ENCODE measurements around the gene TBATA. TPM values are rescaled to one million over a fixed set of nuclear protein-coding genes. Genes with fewer than 3 reads are reported as not detected.
A peak's percentile ranks its signal among the peaks of the same experiment; 100 is the strongest.

TBATA gene
- total RNA-seq, 1 donor from 2014 or later: not detected

GRCh38 chr10:70780370-70780760 is 4.8 kb downstream of the TBATA start:
- no peak for DNase-seq (ENCODE audit: low spot score)
- Mint-ChIP-seq H3K27me3 (ENCODE audit: unreplicated experiment) (peaks cover 10% of the 10 kb centered on the region), H3K9me3 (ENCODE audit: unreplicated experiment) (no peaks in the 10 kb centered on the region), H3K27ac (ENCODE audit: unreplicated experiment) (peak overlapping the region; percentile 54), H3K4me1 (ENCODE audit: unreplicated experiment) (peaks cover 10% of the 10 kb centered on the region), H3K4me3 (ENCODE audit: unreplicated experiment) (no peak overlapping the region), H3K36me3 (ENCODE audit: low read depth, unreplicated experiment) (peaks cover 7% of the 10 kb centered on the region)
- TF ChIP-seq CTCF (IDR thresholded peaks at IDR 0.05; ENCODE audit: unreplicated experiment): no peak

- peaks cover 10% of the 10 kb centered on the region for H3K27me3 Mint-ChIP-seq (ENCODE audit: unreplicated experiment)
- no peak for DNase-seq (ENCODE audit: low spot score)
- H3K36me3 Mint-ChIP-seq (ENCODE audit: low read depth, unreplicated experiment): peaks cover 7% of the 10 kb centered on the region
- H3K4me3 Mint-ChIP-seq (ENCODE audit: unreplicated experiment): no peak overlapping the region
- H3K9me3 Mint-ChIP-seq (ENCODE audit: unreplicated experiment): no peaks in the 10 kb centered on the region
- no peak overlapping the region for H3K27ac Mint-ChIP-seq (ENCODE audit: unreplicated experiment)
- H3K4me1 Mint-ChIP-seq (ENCODE audit: unreplicated experiment): peaks cover 12% of the 10 kb centered on the region
- TF ChIP-seq CTCF (IDR thresholded peaks at IDR 0.05; ENCODE audit: unreplicated experiment): no peak
These were observed 5.4 kb downstream of the TBATA start for GRCh38 chr10:70779511-70780369.

DNA sequence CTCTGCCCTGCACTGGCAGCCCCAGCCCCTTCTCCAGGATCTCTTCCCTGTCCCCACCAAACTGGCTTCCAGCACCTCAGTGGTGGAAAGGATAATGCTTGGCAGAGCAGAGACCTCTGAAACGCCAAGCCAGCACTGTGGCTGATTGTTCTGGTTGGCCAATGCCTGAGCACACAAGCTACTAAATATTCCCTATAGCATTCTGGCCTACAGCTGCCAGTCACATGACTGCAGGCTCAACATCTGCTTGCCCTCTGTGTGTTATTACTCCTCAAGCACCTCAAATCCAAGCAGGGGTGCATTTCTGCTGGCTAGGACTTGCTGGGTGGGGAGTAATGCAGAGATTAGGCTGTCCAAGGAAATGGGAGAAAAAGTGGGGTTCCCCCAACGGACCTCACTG is 6.1 kb downstream of the TBATA start:
- Mint-ChIP-seq H3K9me3 (ENCODE audit: unreplicated experiment) (no peaks in the 10 kb centered on the region), H3K4me3 (ENCODE audit: unreplicated experiment) (no peak overlapping the region)

DNA sequence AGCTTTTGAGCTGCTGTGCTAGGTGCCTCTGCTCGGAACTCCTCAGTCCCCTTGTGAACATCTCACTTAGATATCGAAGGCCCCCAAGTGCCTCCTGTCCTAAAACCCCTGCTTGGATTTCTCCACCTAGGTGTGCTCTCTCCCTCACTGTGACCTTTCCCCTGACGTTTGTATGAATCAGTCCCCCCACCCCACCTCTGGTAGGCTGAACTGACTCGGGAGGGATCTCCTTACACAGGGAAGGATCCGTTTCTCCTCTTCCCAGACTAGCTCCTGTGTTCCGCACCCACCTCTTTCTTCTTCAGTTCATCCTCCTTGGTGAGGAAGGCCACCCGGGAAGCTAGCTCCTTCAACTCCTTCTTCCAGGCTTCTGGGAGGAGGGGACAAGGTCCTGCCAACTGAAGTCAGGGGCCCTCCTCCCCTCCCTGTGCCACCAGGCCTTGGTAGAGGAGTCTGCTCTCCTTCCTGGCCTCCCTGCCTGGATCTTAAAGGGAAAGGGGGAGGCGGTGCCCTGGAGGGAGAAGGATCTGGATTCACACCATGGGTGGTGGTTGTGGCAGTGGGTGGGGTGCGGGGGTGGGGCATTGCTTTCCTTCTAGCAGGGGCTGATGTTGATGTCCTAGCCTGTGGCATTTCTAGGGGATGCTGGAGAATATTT is 6.8 kb downstream of the TBATA start:
- Mint-ChIP-seq H3K27ac (ENCODE audit: unreplicated experiment) (no peak overlapping the region), H3K4me3 (ENCODE audit: unreplicated experiment) (peak overlapping the region; percentile 40), H3K9me3 (ENCODE audit: unreplicated experiment) (no peaks in the 10 kb centered on the region), H3K36me3 (ENCODE audit: low read depth, unreplicated experiment) (peaks cover 7% of the 10 kb centered on the region), H3K27me3 (ENCODE audit: unreplicated experiment) (peaks cover 10% of the 10 kb centered on the region), H3K4me1 (ENCODE audit: unreplicated experiment) (peaks cover 18% of the 10 kb centered on the region)
- no peak for TF ChIP-seq CTCF (IDR thresholded peaks at IDR 0.05; ENCODE audit: unreplicated experiment)
- no peak for DNase-seq (ENCODE audit: low spot score)

More for the DNA sequence above, 6.1 kb downstream of the TBATA start:
- Mint-ChIP-seq H3K4me1 (ENCODE audit: unreplicated experiment) (peaks cover 16% of the 10 kb centered on the region), H3K27ac (ENCODE audit: unreplicated experiment) (no peak overlapping the region), H3K36me3 (ENCODE audit: low read depth, unreplicated experiment) (peaks cover 7% of the 10 kb centered on the region), H3K27me3 (ENCODE audit: unreplicated experiment) (peaks cover 10% of the 10 kb centered on the region)
- no peak for TF ChIP-seq CTCF (IDR thresholded peaks at IDR 0.05; ENCODE audit: unreplicated experiment)
- no peak for DNase-seq (ENCODE audit: low spot score)

Data from endothelial cell (in vitro differentiated cells).